Smooth muscle cell (in vitro differentiated cells): ENCODE results near the gene FMN2. TPM values are rescaled to one million over a fixed set of nuclear protein-coding genes. Genes with fewer than 3 reads are reported as not detected.

Experiments used
- DNase-seq: peaks from one replicate; lab custom pipeline; 2025; ENCODE audit not compliant: unreplicated experiment; lab: John Stamatoyannopoulos, UW
- H2AFZ ChIP-seq: fragments of 200-600 bp; sonication (generic); 2 replicates; pipeline ENCODE4 v1.6.0; 2016; ENCODE audit warnings: antibody characterized with exemption, low read depth, mild to moderate bottlenecking
- H3F3A ChIP-seq: fragments of 200-600 bp; sonication (generic); 2 replicates; pipeline ENCODE4 v1.6.0; 2017; ENCODE audit warnings: antibody characterized with exemption, low read depth
- H3K27ac ChIP-seq: fragments of 200-600 bp; sonication (generic); 2 replicates; pipeline ENCODE4 v1.5.1; 2016; ENCODE audit warnings: low read depth, mild to moderate bottlenecking
- H3K27me3 ChIP-seq: fragments of 200-600 bp; sonication (generic); 2 replicates; pipeline ENCODE4 v1.6.1; 2016; ENCODE audit warnings: low read depth, mild to moderate bottlenecking
- H3K36me3 ChIP-seq: fragments of 200-600 bp; sonication (generic); 2 replicates; pipeline ENCODE4 v1.5.1; 2016; ENCODE audit warnings: low read depth
- H3K4me1 ChIP-seq: fragments of 200-600 bp; sonication (generic); 2 replicates; pipeline ENCODE4 v1.5.1; 2016; ENCODE audit warnings: low read depth
- H3K4me2 ChIP-seq: fragments of 200-600 bp; sonication (generic); 2 replicates; pipeline ENCODE4 v1.6.0; 2016; ENCODE audit warnings: mild to moderate bottlenecking
- H3K4me3 ChIP-seq: fragments of 200-600 bp; sonication (generic); 2 replicates; pipeline ENCODE4 v1.5.1; 2016; ENCODE audit warnings: mild to moderate bottlenecking
- H3K79me2 ChIP-seq: fragments of 200-600 bp; sonication (generic); 2 replicates; pipeline ENCODE4 v1.6.0; 2016; ENCODE audit warnings: low read depth, mild to moderate bottlenecking
- H3K9ac ChIP-seq: fragments of 200-600 bp; sonication (generic); 2 replicates; pipeline ENCODE4 v1.6.0; 2016; ENCODE audit warnings: low read depth
- H3K9me3 ChIP-seq: fragments of 200-600 bp; sonication (generic); replicated peaks from 2 replicates; pipeline ENCODE4 v1.5.1; 2016; ENCODE audit warnings: low read depth
- H4K20me1 ChIP-seq: fragments of 200-600 bp; sonication (generic); 2 replicates; pipeline ENCODE4 v1.6.0; 2016; ENCODE audit warnings: low read depth
- WGBS: methylation state at CpG from one replicate; pipeline ENCODE4 v1.1.7; 2016; ENCODE audit warnings: low lambda C conversion rate; 5-methylcytosine and 5-hydroxymethylcytosine counted together
- polyA plus RNA-seq: library from polyadenylated mRNA; unstranded; fragments of >200 nt; fragmentation: Nextera tagmentation; extraction: Ambion mirVana; gene quantifications from 2 replicates; pipeline ENCODE4 v1.2.1, GENCODE V29; 2016
- total RNA-seq: library from RNA; depleted of rRNA; stranded (reverse); fragments of >200 nt; gene quantifications from 2 replicates; pipeline ENCODE4 v1.2.3, GENCODE V29; 2014
- TF ChIP-seq, protein P1 (sequence below): fragments of 200-600 bp; sonication (generic); IDR thresholded peaks from 2 replicates; pipeline ENCODE4 v1.5.1; 2017; ENCODE audit warnings: borderline replicate concordance, mild to moderate bottlenecking, antibody characterized with exemption; ENCODE audit not compliant: insufficient read depth, poor library complexity, severe bottlenecking

FMN2 gene
- total and polyA plus RNA-seq, 2 experiments from 2014 or later = 1.9 to 6.2 TPM

GRCh38 chr1:240402326-240402725 lies 310.6 kb downstream of the FMN2 start:
- TF ChIP-seq, protein P1, sequence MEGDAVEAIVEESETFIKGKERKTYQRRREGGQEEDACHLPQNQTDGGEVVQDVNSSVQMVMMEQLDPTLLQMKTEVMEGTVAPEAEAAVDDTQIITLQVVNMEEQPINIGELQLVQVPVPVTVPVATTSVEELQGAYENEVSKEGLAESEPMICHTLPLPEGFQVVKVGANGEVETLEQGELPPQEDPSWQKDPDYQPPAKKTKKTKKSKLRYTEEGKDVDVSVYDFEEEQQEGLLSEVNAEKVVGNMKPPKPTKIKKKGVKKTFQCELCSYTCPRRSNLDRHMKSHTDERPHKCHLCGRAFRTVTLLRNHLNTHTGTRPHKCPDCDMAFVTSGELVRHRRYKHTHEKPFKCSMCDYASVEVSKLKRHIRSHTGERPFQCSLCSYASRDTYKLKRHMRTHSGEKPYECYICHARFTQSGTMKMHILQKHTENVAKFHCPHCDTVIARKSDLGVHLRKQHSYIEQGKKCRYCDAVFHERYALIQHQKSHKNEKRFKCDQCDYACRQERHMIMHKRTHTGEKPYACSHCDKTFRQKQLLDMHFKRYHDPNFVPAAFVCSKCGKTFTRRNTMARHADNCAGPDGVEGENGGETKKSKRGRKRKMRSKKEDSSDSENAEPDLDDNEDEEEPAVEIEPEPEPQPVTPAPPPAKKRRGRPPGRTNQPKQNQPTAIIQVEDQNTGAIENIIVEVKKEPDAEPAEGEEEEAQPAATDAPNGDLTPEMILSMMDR = no peak
- H3F3A ChIP-seq = peaks cover 17% of the 10 kb centered on the region
- WGBS = 97% methylated on average over 4 of the region's 4 CpGs
- H3K27ac ChIP-seq = peak overlapping the region; percentile 80
- peaks cover 22% of the 10 kb centered on the region for H3K4me1 ChIP-seq
- H3K9me3 ChIP-seq = no peaks in the 10 kb centered on the region
- no peak for DNase-seq
- no peaks in the 10 kb centered on the region for H3K79me2 ChIP-seq
- H3K4me2 ChIP-seq = peak overlapping the region; percentile 48
- no peaks in the 10 kb centered on the region for H4K20me1 ChIP-seq
- H2AFZ ChIP-seq = no peak overlapping the region
- no peak overlapping the region for H3K9ac ChIP-seq
- H3K36me3 ChIP-seq = no peaks in the 10 kb centered on the region
- H3K27me3 ChIP-seq = no peaks in the 10 kb centered on the region
- no peak overlapping the region for H3K4me3 ChIP-seq

GRCh38 chr1:240404286-240404685 lies 312.6 kb downstream of the FMN2 start:
- Histone ChIP-seq H3K9ac (no peak overlapping the region), H3F3A (peaks cover 9% of the 10 kb centered on the region), H3K36me3 (no peaks in the 10 kb centered on the region), H3K79me2 (no peaks in the 10 kb centered on the region), H4K20me1 (no peaks in the 10 kb centered on the region), H3K4me1 (peaks cover 13% of the 10 kb centered on the region), H3K4me3 (no peak overlapping the region), H2AFZ (peak overlapping the region; percentile 22), H3K27ac (peak overlapping the region; percentile 67), H3K9me3 (no peaks in the 10 kb centered on the region), H3K4me2 (peak overlapping the region; percentile 57), H3K27me3 (no peaks in the 10 kb centered on the region)
- WGBS = 17% methylated on average over 4 of the region's 4 CpGs
- no peak for DNase-seq
- TF ChIP-seq, protein P1 = no peak

DNA sequence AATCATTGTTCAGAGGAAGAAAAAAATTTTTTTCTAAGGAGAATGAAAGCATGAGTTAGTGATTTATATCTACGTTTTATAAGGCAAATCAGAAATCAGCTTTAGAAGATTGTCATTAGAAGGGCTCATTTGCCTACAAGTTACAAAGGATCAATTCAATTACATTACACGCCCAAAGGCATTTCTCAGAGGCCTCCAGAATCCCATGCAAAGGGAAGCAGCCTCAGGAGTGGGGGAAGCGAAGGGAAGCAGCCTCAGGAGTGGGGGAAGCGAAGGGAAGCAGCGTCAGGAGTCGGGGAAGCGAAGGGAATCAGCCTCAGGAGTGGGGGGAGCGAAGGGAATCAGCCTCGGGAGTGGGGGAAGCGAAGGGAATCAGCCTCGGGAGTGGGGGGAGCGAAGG lies 314.1 kb downstream of the FMN2 start:
- Histone ChIP-seq H3K4me2 (no peak overlapping the region), H4K20me1 (no peaks in the 10 kb centered on the region), H3F3A (peaks cover 9% of the 10 kb centered on the region), H3K4me3 (no peak overlapping the region), H2AFZ (no peak overlapping the region), H3K9ac (no peak overlapping the region), H3K27ac (no peak overlapping the region), H3K79me2 (no peaks in the 10 kb centered on the region), H3K27me3 (no peaks in the 10 kb centered on the region), H3K36me3 (no peaks in the 10 kb centered on the region), H3K9me3 (no peaks in the 10 kb centered on the region), H3K4me1 (peaks cover 10% of the 10 kb centered on the region)
- no peak for DNase-seq
- TF ChIP-seq, protein P1 = no peak
- 92% methylated on average over 7 of the region's 12 CpGs for WGBS

DNA sequence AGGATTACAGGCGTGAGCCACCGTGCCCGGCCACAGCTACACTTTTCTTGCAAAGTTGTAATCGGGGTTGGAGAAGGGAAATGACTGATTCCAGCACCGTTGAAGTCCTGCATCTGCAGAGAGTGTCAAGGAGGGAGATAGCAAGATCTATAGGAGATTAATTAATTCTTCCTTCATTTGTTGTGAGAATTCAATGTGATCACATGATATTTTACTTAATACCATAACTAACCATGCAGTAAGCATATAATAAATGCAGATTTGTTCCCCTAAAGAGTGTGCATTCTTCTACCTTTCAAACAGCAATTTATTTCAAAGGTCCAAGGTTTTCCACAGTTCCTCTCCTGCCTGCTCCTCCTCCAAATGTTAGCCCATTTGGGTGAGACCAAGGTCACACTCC lies 315.7 kb downstream of the FMN2 start:
- H4K20me1 ChIP-seq = no peaks in the 10 kb centered on the region
- no peak overlapping the region for H3K4me2 ChIP-seq
- no peaks in the 10 kb centered on the region for H3K9me3 ChIP-seq
- no peaks in the 10 kb centered on the region for H3K27me3 ChIP-seq
- WGBS = 94% methylated on average over 5 of the region's 5 CpGs
- H3K36me3 ChIP-seq = no peaks in the 10 kb centered on the region
- H3K79me2 ChIP-seq = no peaks in the 10 kb centered on the region
- no peak overlapping the region for H3K4me3 ChIP-seq
- H2AFZ ChIP-seq = no peak overlapping the region
- DNase-seq = no peak
- TF ChIP-seq, protein P1 = no peak
- no peak overlapping the region for H3K27ac ChIP-seq
- no peak overlapping the region for H3K9ac ChIP-seq
- no peaks in the 10 kb centered on the region for H3F3A ChIP-seq
- no peaks in the 10 kb centered on the region for H3K4me1 ChIP-seq
